Cardiac muscle cell (in vitro differentiated cells and primary cell): ENCODE results near the gene EPHB2. TPM values are rescaled to one million over a fixed set of nuclear protein-coding genes. Genes with fewer than 3 reads are reported as not detected.
A peak's percentile ranks its signal among the peaks of the same experiment; 100 is the strongest.

ENCODE experiments used
- DNase-seq, 2 donors: peaks; one replicate each; pipeline versions ENCODE4 v3.0.0 to v3.0.0-alpha.2; 2010 to 2017; ENCODE audit warnings: low read depth in 1 of 2, low spot score in 1 of 2
- H3K27ac ChIP-seq: fragments of 200-600 bp; sonication (generic); 2 replicates; pipeline ENCODE4 v1.5.1; 2016
- H3K27me3 ChIP-seq: fragments of 200-600 bp; sonication (generic); 2 replicates; pipeline ENCODE4 v1.6.0; 2016; ENCODE audit warnings: control low read depth
- H3K36me3 ChIP-seq: fragments of 200-600 bp; sonication (generic); 2 replicates; pipeline ENCODE4 v1.5.1; 2016; ENCODE audit warnings: control low read depth
- H3K4me1 ChIP-seq: fragments of 200-600 bp; sonication (generic); 2 replicates; pipeline ENCODE4 v1.8.1; 2017; ENCODE audit warnings: low read depth, mild to moderate bottlenecking, mixed run types
- H3K4me3 ChIP-seq: fragments of 200-600 bp; sonication (generic); 2 replicates; pipeline ENCODE4 v1.5.1; 2016; ENCODE audit warnings: mild to moderate bottlenecking
- H3K9me3 ChIP-seq: fragments of 200-600 bp; sonication (generic); 2 replicates; pipeline ENCODE4 v1.5.1; 2017; ENCODE audit warnings: low read depth, mild to moderate bottlenecking, control low read depth
- polyA plus RNA-seq: library from polyadenylated mRNA; unstranded; fragments of >200 nt; fragmentation: Nextera tagmentation; extraction: Ambion mirVana; gene quantifications from 2 replicates; pipeline ENCODE4 v1.2.1, GENCODE V29; 2016
- total RNA-seq: library from RNA; depleted of rRNA; stranded (reverse); fragments of >200 nt; gene quantifications from 2 replicates; pipeline ENCODE4 v1.2.3, GENCODE V29; 2016
- TF ChIP-seq, protein P1 (sequence below): IDR thresholded peaks from 2 replicates; pipeline ENCODE4 v1.5.1; 2012; ENCODE audit warnings: low read depth, mild to moderate bottlenecking, low read length

EPHB2 gene
- total and polyA plus RNA-seq, 2 experiments from 2014 or later, result 38.8 to 96.3 TPM

GRCh38 chr1:22884806-22885530 is 174.3 kb downstream of the EPHB2 start:
- no peak for DNase-seq
- no peaks in the 10 kb centered on the region for H3K36me3 ChIP-seq
- TF ChIP-seq, protein P1, sequence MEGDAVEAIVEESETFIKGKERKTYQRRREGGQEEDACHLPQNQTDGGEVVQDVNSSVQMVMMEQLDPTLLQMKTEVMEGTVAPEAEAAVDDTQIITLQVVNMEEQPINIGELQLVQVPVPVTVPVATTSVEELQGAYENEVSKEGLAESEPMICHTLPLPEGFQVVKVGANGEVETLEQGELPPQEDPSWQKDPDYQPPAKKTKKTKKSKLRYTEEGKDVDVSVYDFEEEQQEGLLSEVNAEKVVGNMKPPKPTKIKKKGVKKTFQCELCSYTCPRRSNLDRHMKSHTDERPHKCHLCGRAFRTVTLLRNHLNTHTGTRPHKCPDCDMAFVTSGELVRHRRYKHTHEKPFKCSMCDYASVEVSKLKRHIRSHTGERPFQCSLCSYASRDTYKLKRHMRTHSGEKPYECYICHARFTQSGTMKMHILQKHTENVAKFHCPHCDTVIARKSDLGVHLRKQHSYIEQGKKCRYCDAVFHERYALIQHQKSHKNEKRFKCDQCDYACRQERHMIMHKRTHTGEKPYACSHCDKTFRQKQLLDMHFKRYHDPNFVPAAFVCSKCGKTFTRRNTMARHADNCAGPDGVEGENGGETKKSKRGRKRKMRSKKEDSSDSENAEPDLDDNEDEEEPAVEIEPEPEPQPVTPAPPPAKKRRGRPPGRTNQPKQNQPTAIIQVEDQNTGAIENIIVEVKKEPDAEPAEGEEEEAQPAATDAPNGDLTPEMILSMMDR, result no peak

DNA sequence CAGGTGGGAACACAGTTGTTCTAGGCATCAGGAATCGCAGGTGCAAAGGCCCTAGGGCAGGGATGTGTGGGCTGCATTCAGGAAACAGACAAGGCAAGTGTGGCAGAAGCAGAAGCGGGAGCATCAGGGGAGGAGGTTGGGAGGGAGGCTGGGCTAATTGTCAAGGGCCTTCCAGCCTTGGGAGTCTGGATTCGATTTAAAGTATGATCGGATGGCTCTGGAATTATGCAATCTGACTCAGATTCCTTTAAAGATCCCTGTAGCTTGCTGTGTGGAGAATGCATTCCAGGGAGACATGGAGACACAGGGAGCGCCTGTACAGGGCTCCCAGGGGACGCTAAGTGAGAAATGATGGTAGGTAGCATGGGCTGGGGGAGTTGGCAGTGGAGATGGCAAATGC is 175.6 kb downstream of the EPHB2 start:
- Histone ChIP-seq H3K27me3 (no peaks in the 10 kb centered on the region), H3K4me3 (no peak overlapping the region), H3K9me3 (no peaks in the 10 kb centered on the region), H3K4me1 (no peaks in the 10 kb centered on the region), H3K36me3 (no peaks in the 10 kb centered on the region), H3K27ac (no peak overlapping the region)
- peak in 1 of 2 donors; percentile 35 for DNase-seq
- TF ChIP-seq, protein P1, result no peak

More at GRCh38 chr1:22884806-22885530, 174.3 kb downstream of the EPHB2 start:
- Histone ChIP-seq H3K9me3 (no peaks in the 10 kb centered on the region), H3K4me1 (no peaks in the 10 kb centered on the region), H3K4me3 (no peak overlapping the region), H3K27me3 (no peaks in the 10 kb centered on the region), H3K27ac (no peak overlapping the region)

DNA sequence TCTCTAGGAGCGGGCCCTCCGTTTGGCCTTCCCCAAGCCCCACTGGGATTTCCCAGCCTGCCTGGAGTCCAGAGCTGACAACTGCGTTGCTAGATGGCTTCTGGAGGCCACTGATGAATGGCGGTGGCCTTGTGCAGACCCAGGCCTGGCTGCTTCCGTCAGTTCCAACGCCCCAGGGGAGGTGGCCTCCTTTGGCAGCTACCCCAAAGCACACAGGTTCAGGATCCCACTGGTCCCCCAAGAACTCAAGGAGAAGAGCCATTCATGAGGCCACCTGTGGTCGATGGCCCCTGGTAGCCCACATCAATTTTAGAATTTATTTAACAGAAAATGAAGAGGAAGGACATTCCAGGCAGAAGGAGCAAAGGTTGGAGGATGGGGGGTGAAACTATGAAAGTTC is 176.9 kb downstream of the EPHB2 start:
- no peak for DNase-seq
- Histone ChIP-seq H3K36me3 (no peaks in the 10 kb centered on the region), H3K9me3 (no peaks in the 10 kb centered on the region), H3K4me1 (no peaks in the 10 kb centered on the region), H3K4me3 (no peak overlapping the region), H3K27me3 (no peaks in the 10 kb centered on the region), H3K27ac (no peak overlapping the region)
- TF ChIP-seq, protein P1, result no peak

GRCh38 chr1:22888320-22889075 is 177.9 kb downstream of the EPHB2 start:
- Histone ChIP-seq H3K4me3 (no peak overlapping the region), H3K9me3 (no peaks in the 10 kb centered on the region), H3K27ac (no peak overlapping the region), H3K36me3 (no peaks in the 10 kb centered on the region), H3K4me1 (no peaks in the 10 kb centered on the region), H3K27me3 (no peaks in the 10 kb centered on the region)
- TF ChIP-seq, protein P1, result no peak
- peak in 1 of 2 donors; percentile 19 for DNase-seq

DNA sequence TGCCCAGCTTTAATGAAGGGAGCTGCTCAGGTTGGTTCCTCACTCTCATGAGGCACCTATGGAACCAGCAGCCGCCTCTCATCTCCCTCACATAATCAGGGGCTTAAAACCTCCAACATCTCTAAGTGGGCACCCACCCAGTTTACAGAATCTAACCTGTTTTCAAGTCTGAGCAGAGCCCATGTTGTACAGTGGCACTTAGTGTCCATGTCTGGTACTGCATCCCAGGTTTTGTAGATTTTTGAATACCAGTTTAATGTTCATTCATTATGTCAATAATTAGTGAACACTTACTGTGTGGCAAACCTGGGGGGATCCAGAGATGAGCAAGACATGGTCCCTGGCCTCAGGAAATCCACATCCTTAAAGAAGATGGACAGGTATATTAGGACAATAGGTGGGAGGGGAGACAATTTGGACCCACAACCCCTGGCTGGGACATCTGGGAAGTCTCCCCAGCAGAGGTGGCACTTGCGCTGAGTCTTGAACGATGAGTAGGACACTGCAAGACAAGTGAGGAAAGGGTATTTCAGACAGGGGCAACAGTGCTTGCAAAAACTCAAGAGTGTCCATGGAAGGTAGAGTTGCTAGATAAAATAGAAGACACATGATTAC is 178.7 kb downstream of the EPHB2 start:
- no peaks in the 10 kb centered on the region for H3K36me3 ChIP-seq
- H3K9me3 ChIP-seq, result no peaks in the 10 kb centered on the region
- no peaks in the 10 kb centered on the region for H3K4me1 ChIP-seq
- TF ChIP-seq, protein P1, result peak; percentile 86
- no peaks in the 10 kb centered on the region for H3K27me3 ChIP-seq
- peak; percentile 47 to 58 for DNase-seq
- H3K27ac ChIP-seq, result no peak overlapping the region
- no peak overlapping the region for H3K4me3 ChIP-seq
